Kidney (tissue), 14 donors: ENCODE results near the gene TAGLN. TPM values are rescaled to one million over a fixed set of nuclear protein-coding genes. Genes with fewer than 3 reads are reported as not detected.

Source experiments
- DNase-seq, 5 donors: peaks; one replicate each; pipeline ENCODE4 v3.0.0-alpha.2; 2013 to 2020
- FAIRE-seq: peaks from 2 replicates; lab custom pipeline; 2012; peaks lifted over from hg19 to GRCh38; lab: Jason Lieb, UNC
- H3K27ac ChIP-seq, 2 donors: one replicate each; pipeline ENCODE4 v1.7.0; 2013; ENCODE audit warnings: low read depth in 2 of 2, low read length in 2 of 2, inconsistent platforms in 1 of 2
- H3K27me3 ChIP-seq: one replicate; pipeline ENCODE4 v1.7.1; 2013; ENCODE audit warnings: low read length, inconsistent platforms; ENCODE audit not compliant: control insufficient read depth, insufficient read depth
- H3K36me3 ChIP-seq, 3 donors: one replicate each; pipeline versions ENCODE4 v1.7.0 to v1.7.1; 2013; ENCODE audit warnings: low read length in 3 of 3, control low read depth in 1 of 3, inconsistent platforms in 1 of 3; ENCODE audit not compliant: insufficient read depth in 3 of 3, control insufficient read depth in 2 of 3
- H3K4me1 ChIP-seq, 3 donors: one replicate each; pipeline versions ENCODE4 v1.7.0 to v1.7.1; 2013; ENCODE audit warnings: low read length in 3 of 3, inconsistent platforms in 1 of 3, low read depth in 1 of 3; ENCODE audit not compliant: control insufficient read depth in 2 of 3, insufficient read depth in 2 of 3
- H3K4me3 ChIP-seq, 3 donors: one replicate each; pipeline versions ENCODE4 v1.7.0 to v1.8.1; 2013; ENCODE audit warnings: low read length in 3 of 3, control low read depth in 1 of 3, inconsistent platforms in 1 of 3
- H3K9ac ChIP-seq, 3 donors: one replicate each; pipeline versions ENCODE4 v1.7.0 to v1.7.1; 2013; ENCODE audit warnings: low read length in 3 of 3, control low read depth in 1 of 3, inconsistent platforms in 1 of 3
- H3K9me3 ChIP-seq, 3 donors: one replicate each; pipeline versions ENCODE4 v1.7.0 to v1.7.1; 2013; ENCODE audit warnings: low read length in 3 of 3, control low read depth in 1 of 3, inconsistent platforms in 1 of 3; ENCODE audit not compliant: control insufficient read depth in 2 of 3, insufficient read depth in 1 of 3
- CTCF ChIP-seq: IDR thresholded peaks from 3 replicates; pipeline ENCODE4 v1.5.1; 2012; ENCODE audit warnings: mild to moderate bottlenecking, moderate library complexity, borderline replicate concordance; ENCODE audit not compliant: insufficient read depth; ENCODE audit errors: extremely low read depth
- intact Hi-C: fragments of 100-400 bp; cut with DNase I; formaldehyde crosslinking; loops from one replicate; pipeline ENCODE4 v1.11.1; 2022
- polyA plus RNA-seq: library from polyadenylated mRNA; stranded (reverse); fragments of 350-450 nt; fragmentation: Illumina TruSeq; extraction: RNeasy Lipid Tissue Mini Kit (QIAGEN cat#74804); gene quantifications from one replicate; pipeline ENCODE4 v1.2.3, GENCODE V29; 2014; ENCODE audit warnings: low read depth, low replicate concordance; ENCODE audit not compliant: insufficient read depth
- total RNA-seq: library from RNA; stranded (reverse); fragmentation: NEBNext Ultra II Directional; extraction: Animal tissue kit (Norgen Biotek cat#: 25700); gene quantifications from one replicate; pipeline ENCODE4 v1.2.1, GENCODE V29; 2021
- donor health status: control.
- donor health status: control.
- donor health status: control.
- donor health status: control.
- donor health status: control.
- donor health status: DM: yes; HTN: yes; CAD: no.
- donor health status: Normal renal cell carcinoma (clear cell type).

The TAGLN gene
- total and polyA plus RNA-seq, 2 donors from 2014 or later = 776 to 846 TPM

- H3K4me1 ChIP-seq = peaks cover 0 to 19% (median 12%) of the 10 kb centered on the region in 3 donors
- DNase-seq (peak in 1 of 5 donors; percentile 46), FAIRE-seq (no peak)
- no peak for TF ChIP-seq CTCF
- H3K36me3 ChIP-seq = peaks cover 2 to 16% (median 14%) of the 10 kb centered on the region in 3 donors
- no peak overlapping the region for H3K9ac ChIP-seq
- peak overlapping the region in 1 of 3 donors; percentile 97 for H3K4me3 ChIP-seq
- intact Hi-C loops = no loop called here
- no peaks in the 10 kb centered on the region for H3K27me3 ChIP-seq
- no peaks in the 10 kb centered on the region for H3K9me3 ChIP-seq
- H3K27ac ChIP-seq = no peak overlapping the region
These were observed 31.3 kb downstream of the TAGLN start for GRCh38 chr11:117230286-117230961.

GRCh38 chr11:117230999-117231841, 32.0 kb downstream of the TAGLN start:
- Histone ChIP-seq H3K36me3 (peaks cover 2 to 16% (median 14%) of the 10 kb centered on the region in 3 donors), H3K9ac (peak overlapping the region; percentile 50 to 89 (median 61)), H3K4me3 (peak overlapping the region; percentile 81 to 98 (median 97)), H3K27me3 (no peaks in the 10 kb centered on the region), H3K27ac (no peak overlapping the region), H3K4me1 (peaks cover 0 to 19% (median 12%) of the 10 kb centered on the region in 3 donors), H3K9me3 (no peaks in the 10 kb centered on the region)
- no peak for TF ChIP-seq CTCF
- DNase-seq (no peak), FAIRE-seq (no peak)
- intact Hi-C loops = no loop called here

- Histone ChIP-seq H3K4me3 (peak within 1 kb of the TSS; percentile 91 to 98 (median 97)), H3K9me3 (no peaks in the 10 kb centered on the region), H3K27me3 (no peaks in the 10 kb centered on the region), H3K4me1 (peaks cover 0 to 19% (median 12%) of the 10 kb centered on the region in 3 donors), H3K27ac (peak within 1 kb of the TSS; percentile 91 to 92), H3K9ac (peak within 1 kb of the TSS; percentile 84 to 94 (median 93)), H3K36me3 (peaks cover 2 to 14% (median 14%) of the 10 kb centered on the region in 3 donors)
- peak in 2 of 5 donors; percentile 83 to 92 for DNase-seq
- intact Hi-C loops = no loop called here
- no peak for TF ChIP-seq CTCF
- FAIRE-seq = no peak
These were observed 32.6 kb downstream of the TAGLN start, which contains the start of gene PCSK7 for GRCh38 chr11:117231842-117232091. Gene PCSK7, minus strand, starts transcription at chr11:117232073. Its CDS starts 2,229 bp downstream, at chr11:117229844.
